DOHH2 (cell line): ENCODE data around the gene NOC4L.

Experiments
- H3F3A ChIP-seq: fragments of 200-600 bp; sonication (generic), shearing (Covaris generic); 2 replicates; pipeline ENCODE4 v1.6.0; 2016; ENCODE audit warnings: antibody characterized with exemption, mild to moderate bottlenecking; ENCODE audit not compliant: control insufficient read depth, insufficient read depth
- H3K27ac ChIP-seq: fragments of 200-600 bp; sonication (generic); 2 replicates; pipeline ENCODE4 v1.5.1; 2014; ENCODE audit warnings: low read depth, mild to moderate bottlenecking, low read length, moderate library complexity
- H3K27me3 ChIP-seq: fragments of 200-600 bp; sonication (generic); 2 replicates; pipeline ENCODE4 v1.6.1; 2014; ENCODE audit warnings: mild to moderate bottlenecking, low read length, mixed read lengths; ENCODE audit not compliant: control insufficient read depth
- H3K36me3 ChIP-seq: fragments of 200-600 bp; sonication (generic); 2 replicates; pipeline ENCODE4 v1.6.1; 2014; ENCODE audit warnings: mild to moderate bottlenecking, low read length, moderate library complexity, mixed read lengths; ENCODE audit not compliant: control insufficient read depth
- H3K4me1 ChIP-seq: fragments of 200-600 bp; sonication (generic); 2 replicates; pipeline ENCODE4 v1.6.1; 2014; ENCODE audit warnings: mild to moderate bottlenecking, low read length, mixed read lengths; ENCODE audit not compliant: control insufficient read depth
- H3K4me2 ChIP-seq: fragments of 200-600 bp; sonication (generic); 2 replicates; pipeline ENCODE4 v1.6.0; 2014; ENCODE audit warnings: mild to moderate bottlenecking, low read length, moderate library complexity
- H3K4me3 ChIP-seq: fragments of 200-600 bp; sonication (generic); 2 replicates; pipeline ENCODE4 v1.5.1; 2014; ENCODE audit warnings: mild to moderate bottlenecking, low read length, mixed read lengths
- H3K79me2 ChIP-seq: fragments of 200-600 bp; sonication (generic); 2 replicates; pipeline ENCODE4 v1.6.1; 2014; ENCODE audit warnings: mild to moderate bottlenecking, low read length, mixed read lengths; ENCODE audit not compliant: control insufficient read depth
- H3K9me2 ChIP-seq: fragments of 200-600 bp; sonication (generic); replicated peaks from 2 replicates; pipeline ENCODE4 v1.6.1; 2014; ENCODE audit warnings: mild to moderate bottlenecking, low read length, mixed read lengths; ENCODE audit not compliant: control insufficient read depth
- H3K9me3 ChIP-seq: fragments of 200-600 bp; sonication (generic); 2 replicates; pipeline ENCODE4 v1.6.1; 2014; ENCODE audit warnings: antibody characterized with exemption, low read length, mixed read lengths; ENCODE audit not compliant: control insufficient read depth, insufficient read depth
- H4K20me1 ChIP-seq: fragments of 200-600 bp; sonication (generic); 2 replicates; pipeline ENCODE4 v1.6.0; 2014; ENCODE audit warnings: low read depth, mild to moderate bottlenecking, antibody characterized with exemption, low read length, moderate library complexity; ENCODE audit not compliant: control insufficient read depth, insufficient read depth
- EZH2phosphoT487 ChIP-seq: fragments of 200-600 bp; sonication (generic); IDR thresholded peaks from 2 replicates; pipeline ENCODE4 v1.6.1; 2017; ENCODE audit warnings: borderline replicate concordance, mild to moderate bottlenecking, antibody characterized with exemption, low read length, moderate library complexity, mixed read lengths
- TF ChIP-seq, protein P1 (sequence below): fragments of 200-600 bp; sonication (generic); IDR thresholded peaks from one replicate; pipeline ENCODE4 v1.5.1; 2014; ENCODE audit warnings: antibody characterized with exemption, mild to moderate bottlenecking, low read depth, low read length; ENCODE audit not compliant: poor library complexity, severe bottlenecking

Gene NOC4L

DNA sequence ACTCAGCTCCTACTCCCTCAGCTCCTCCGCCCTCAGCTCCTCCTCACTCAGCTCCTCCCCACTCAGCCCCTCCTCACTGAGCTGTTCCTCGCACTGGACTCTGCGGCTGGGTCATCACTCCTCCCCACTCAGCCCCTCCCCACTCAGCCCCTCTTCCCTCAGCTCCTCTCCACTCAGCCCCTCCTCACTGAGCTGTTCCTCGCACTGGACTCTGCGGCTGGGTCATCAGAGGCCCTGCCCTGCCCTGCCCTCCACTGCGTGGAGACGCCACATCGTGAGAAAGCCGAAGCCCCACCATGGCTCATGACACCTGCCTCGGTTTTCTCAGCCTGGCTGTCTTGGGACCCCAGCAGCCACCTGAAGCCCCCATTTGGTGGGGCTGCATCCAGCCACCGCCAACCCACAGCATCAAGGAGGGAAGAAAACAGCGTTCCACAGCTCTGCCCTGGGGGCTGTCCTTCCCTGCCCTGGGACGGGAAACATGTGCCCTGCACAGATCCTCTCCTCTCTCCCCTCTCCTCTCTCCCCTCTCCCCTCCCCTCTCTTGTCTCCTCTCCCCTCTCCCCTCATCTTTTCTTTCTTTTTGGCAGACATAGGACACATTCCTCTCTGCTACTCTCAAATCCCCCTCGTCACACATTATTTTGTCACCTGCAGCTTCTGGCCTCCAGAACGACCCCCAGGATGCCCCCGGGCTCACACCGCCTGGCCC, 17.7 kb downstream of the NOC4L start:
- Histone ChIP-seq H4K20me1 (no peaks in the 10 kb centered on the region), H3K9me2 (no peaks in the 10 kb centered on the region), H3K4me1 (no peaks in the 10 kb centered on the region), H3K27ac (no peak overlapping the region), H3K79me2 (no peaks in the 10 kb centered on the region), H3K9me3 (peaks cover 15% of the 10 kb centered on the region), H3K4me3 (no peak overlapping the region), H3K4me2 (no peak overlapping the region), H3F3A (peaks cover 10% of the 10 kb centered on the region; the same call in 1 of the 2 replicates), H3K36me3 (peaks cover 17% of the 10 kb centered on the region), H3K27me3 (no peaks in the 10 kb centered on the region)
- TF ChIP-seq, protein P1, sequence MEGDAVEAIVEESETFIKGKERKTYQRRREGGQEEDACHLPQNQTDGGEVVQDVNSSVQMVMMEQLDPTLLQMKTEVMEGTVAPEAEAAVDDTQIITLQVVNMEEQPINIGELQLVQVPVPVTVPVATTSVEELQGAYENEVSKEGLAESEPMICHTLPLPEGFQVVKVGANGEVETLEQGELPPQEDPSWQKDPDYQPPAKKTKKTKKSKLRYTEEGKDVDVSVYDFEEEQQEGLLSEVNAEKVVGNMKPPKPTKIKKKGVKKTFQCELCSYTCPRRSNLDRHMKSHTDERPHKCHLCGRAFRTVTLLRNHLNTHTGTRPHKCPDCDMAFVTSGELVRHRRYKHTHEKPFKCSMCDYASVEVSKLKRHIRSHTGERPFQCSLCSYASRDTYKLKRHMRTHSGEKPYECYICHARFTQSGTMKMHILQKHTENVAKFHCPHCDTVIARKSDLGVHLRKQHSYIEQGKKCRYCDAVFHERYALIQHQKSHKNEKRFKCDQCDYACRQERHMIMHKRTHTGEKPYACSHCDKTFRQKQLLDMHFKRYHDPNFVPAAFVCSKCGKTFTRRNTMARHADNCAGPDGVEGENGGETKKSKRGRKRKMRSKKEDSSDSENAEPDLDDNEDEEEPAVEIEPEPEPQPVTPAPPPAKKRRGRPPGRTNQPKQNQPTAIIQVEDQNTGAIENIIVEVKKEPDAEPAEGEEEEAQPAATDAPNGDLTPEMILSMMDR = no peak
- TF ChIP-seq EZH2phosphoT487 = no peak

DNA sequence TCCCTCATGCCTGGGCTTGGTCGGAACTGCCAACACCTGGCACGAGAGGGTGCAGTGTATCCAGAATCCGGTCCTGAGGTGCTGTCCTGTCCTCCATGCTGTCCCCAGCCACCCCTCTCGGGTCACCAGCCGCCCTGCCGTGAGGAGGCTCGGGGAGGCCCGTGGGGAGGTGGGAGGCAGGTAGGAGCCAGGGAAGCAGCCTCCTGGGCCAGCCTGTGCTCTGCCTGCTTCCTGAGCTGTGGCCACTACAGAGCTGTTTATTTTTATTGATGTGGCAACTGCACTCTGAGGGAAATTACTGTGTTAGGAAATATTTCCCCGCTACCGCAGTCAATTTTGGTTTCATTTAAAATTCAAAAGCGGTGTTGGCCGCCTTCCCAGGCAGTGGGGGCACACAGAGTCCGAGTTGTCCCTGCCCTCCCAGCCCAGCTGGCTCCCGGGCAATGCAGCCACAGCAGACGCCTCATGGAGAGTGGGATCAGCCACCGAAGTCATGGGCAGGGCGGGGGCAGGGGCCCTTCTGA, 18.3 kb downstream of the NOC4L start:
- H3K9me2 ChIP-seq = no peaks in the 10 kb centered on the region
- no peaks in the 10 kb centered on the region for H3K79me2 ChIP-seq
- H3K36me3 ChIP-seq = peaks cover 11% of the 10 kb centered on the region
- TF ChIP-seq EZH2phosphoT487 = no peak
- TF ChIP-seq, protein P1 = no peak
- H3K4me1 ChIP-seq = no peaks in the 10 kb centered on the region
- H3F3A ChIP-seq = peaks cover 3% of the 10 kb centered on the region; the same call in 1 of the 2 replicates
- no peak overlapping the region for H3K27ac ChIP-seq
- H4K20me1 ChIP-seq = no peaks in the 10 kb centered on the region
- peaks cover 15% of the 10 kb centered on the region; the same call in 1 of the 2 replicates for H3K9me3 ChIP-seq
- no peaks in the 10 kb centered on the region for H3K27me3 ChIP-seq
- H3K4me2 ChIP-seq = no peak overlapping the region
- no peak overlapping the region for H3K4me3 ChIP-seq

DNA sequence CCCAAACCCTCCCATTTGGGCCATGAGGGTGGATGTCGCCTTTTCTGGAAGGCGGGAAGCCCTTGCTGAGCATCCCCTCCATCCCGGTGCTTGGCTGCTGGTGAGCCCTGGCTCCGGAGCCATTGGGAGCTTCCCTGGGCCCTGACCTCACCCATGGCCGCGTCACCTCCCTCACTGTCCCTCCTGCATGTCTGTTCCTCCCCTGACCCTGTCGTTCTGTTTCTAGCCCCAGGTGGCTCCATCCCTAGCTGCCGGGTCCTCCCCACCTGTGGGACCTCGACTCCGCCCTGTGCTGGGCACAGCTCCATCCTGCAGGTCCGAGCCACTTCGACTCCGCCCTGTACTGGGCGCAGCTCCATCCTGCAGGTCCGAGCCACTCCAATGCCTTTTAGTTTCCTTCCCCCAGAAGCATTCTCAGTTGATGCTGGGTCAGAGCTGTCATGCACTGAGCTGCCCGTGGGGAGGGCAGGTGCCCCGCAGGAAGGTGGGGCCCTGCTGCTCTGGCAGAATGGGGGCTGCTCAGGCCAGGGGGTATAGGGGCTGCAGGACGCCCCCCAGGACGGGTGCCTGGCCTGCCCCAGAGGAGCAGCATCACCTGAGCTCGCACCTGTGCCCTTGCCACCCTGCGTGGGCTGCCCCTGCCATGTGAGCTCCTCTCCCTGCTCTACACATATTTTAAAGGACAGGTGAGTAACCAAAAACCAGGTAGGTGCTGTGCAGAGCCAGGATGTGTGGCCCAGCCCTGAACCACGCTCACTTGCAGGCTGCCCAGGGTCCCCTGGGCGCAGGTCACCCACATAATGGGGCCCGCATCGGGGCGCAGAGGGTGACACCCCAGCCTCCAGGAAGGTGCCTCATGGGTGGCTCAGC, 19.0 kb downstream of the NOC4L start:
- H3K36me3 ChIP-seq = peaks cover 4% of the 10 kb centered on the region
- H3K4me2 ChIP-seq = no peak overlapping the region
- H3K27me3 ChIP-seq = no peaks in the 10 kb centered on the region
- no peak overlapping the region for H3K4me3 ChIP-seq
- no peaks in the 10 kb centered on the region for H3K9me2 ChIP-seq
- H3K4me1 ChIP-seq = no peaks in the 10 kb centered on the region
- H4K20me1 ChIP-seq = no peaks in the 10 kb centered on the region
- TF ChIP-seq, protein P1 = no peak
- no peak for TF ChIP-seq EZH2phosphoT487
- H3F3A ChIP-seq = no peaks in the 10 kb centered on the region; the same call in 1 of the 2 replicates
- H3K79me2 ChIP-seq = no peaks in the 10 kb centered on the region
- peaks cover 9% of the 10 kb centered on the region; the same call in 1 of the 2 replicates for H3K9me3 ChIP-seq
- no peak overlapping the region for H3K27ac ChIP-seq
